Neuron (in vitro differentiated cells): ENCODE measurements around the gene IFT52.

Experiments used
- H2AFZ ChIP-seq: one replicate; pipeline ENCODE4 v1.6.1; 2013; ENCODE audit warnings: low read depth, mild to moderate bottlenecking, inconsistent platforms, low read length, moderate library complexity
- H3K27me3 ChIP-seq: one replicate; pipeline ENCODE4 v1.6.1; 2013; ENCODE audit warnings: low read length; ENCODE audit not compliant: insufficient read depth
- H3K36me3 ChIP-seq: one replicate; pipeline ENCODE4 v1.6.1; 2013; ENCODE audit warnings: low read length; ENCODE audit not compliant: insufficient read depth
- H3K4me1 ChIP-seq: one replicate; pipeline ENCODE4 v1.6.1; 2013; ENCODE audit warnings: low read length; ENCODE audit not compliant: insufficient read depth
- H3K4me3 ChIP-seq: 2 replicates; pipeline ENCODE4 v1.5.1; 2013; ENCODE audit warnings: mild to moderate bottlenecking, low read length, moderate library complexity
- H3K9me3 ChIP-seq: one replicate; pipeline ENCODE4 v1.6.1; 2013; ENCODE audit warnings: low read length

Gene IFT52

GRCh38 chr20:43691928-43692524 lies 101.3 kb downstream of the IFT52 start:
- H3K4me3 ChIP-seq, result no peak overlapping the region
- H3K4me1 ChIP-seq, result no peaks in the 10 kb centered on the region
- H3K36me3 ChIP-seq, result peaks cover 24% of the 10 kb centered on the region
- no peaks in the 10 kb centered on the region for H3K27me3 ChIP-seq
- no peaks in the 10 kb centered on the region for H3K9me3 ChIP-seq
- H2AFZ ChIP-seq, result no peak overlapping the region

GRCh38 chr20:43694763-43695162 lies 104.0 kb downstream of the IFT52 start:
- H3K27me3 ChIP-seq, result no peaks in the 10 kb centered on the region
- H3K36me3 ChIP-seq, result peaks cover 25% of the 10 kb centered on the region
- H3K4me3 ChIP-seq, result no peak overlapping the region
- no peaks in the 10 kb centered on the region for H3K9me3 ChIP-seq
- H3K4me1 ChIP-seq, result no peaks in the 10 kb centered on the region
- no peak overlapping the region for H2AFZ ChIP-seq

GRCh38 chr20:43695571-43695970 lies 104.8 kb downstream of the IFT52 start:
- Histone ChIP-seq H3K4me3 (no peak overlapping the region), H3K9me3 (no peaks in the 10 kb centered on the region), H2AFZ (no peak overlapping the region), H3K27me3 (no peaks in the 10 kb centered on the region), H3K4me1 (no peaks in the 10 kb centered on the region), H3K36me3 (peaks cover 34% of the 10 kb centered on the region)
